GM23338 (cell line): ENCODE results near the gene BMPR2. TPM values are rescaled to one million over a fixed set of nuclear protein-coding genes. Genes with fewer than 3 reads are reported as not detected.

ENCODE experiments used
- ATAC-seq: fragments of 200-7000 bp; cut with Tn5 transposase; 3 replicates; pipeline ENCODE4 v1.9.1; 2020
- DNase-seq: peaks from one replicate; pipeline ENCODE4 v3.0.0-alpha.2; 2015; ENCODE audit warnings: low spot score
- H2AFZ ChIP-seq: fragments of 200-600 bp; sonication (generic); 2 replicates; pipeline ENCODE4 v1.8.0; 2016; ENCODE audit warnings: antibody characterized with exemption, mild to moderate bottlenecking, moderate library complexity
- H3F3A ChIP-seq: fragments of 200-600 bp; sonication (generic); replicated peaks from 2 replicates; pipeline ENCODE4 v1.8.0; 2017; ENCODE audit warnings: antibody characterized with exemption, mixed run types, low read depth
- H3K27ac ChIP-seq: fragments of 200-600 bp; sonication (generic); 2 replicates; pipeline ENCODE4 v1.6.1; 2016; ENCODE audit warnings: low read depth
- H3K27me3 ChIP-seq: fragments of 200-600 bp; sonication (generic); 2 replicates; pipeline ENCODE4 v1.8.0; 2016; ENCODE audit warnings: mild to moderate bottlenecking, mixed run types, moderate library complexity; ENCODE audit not compliant: insufficient read depth
- H3K36me3 ChIP-seq: fragments of 200-600 bp; sonication (generic); 2 replicates; pipeline ENCODE4 v1.8.0; 2016; ENCODE audit warnings: mild to moderate bottlenecking; ENCODE audit not compliant: insufficient read depth
- H3K4me1 ChIP-seq: fragments of 200-600 bp; sonication (generic); 2 replicates; pipeline ENCODE4 v1.8.0; 2016; ENCODE audit warnings: mild to moderate bottlenecking, moderate library complexity; ENCODE audit not compliant: insufficient read depth
- H3K4me2 ChIP-seq: fragments of 200-600 bp; sonication (generic); 2 replicates; pipeline ENCODE4 v1.7.1; 2017; ENCODE audit warnings: mixed run types
- H3K4me3 ChIP-seq: fragments of 200-600 bp; sonication (generic); 2 replicates; pipeline ENCODE4 v1.6.1; 2016; ENCODE audit warnings: mixed run types
- H3K79me2 ChIP-seq: fragments of 200-600 bp; sonication (generic); replicated peaks from 2 replicates; pipeline ENCODE4 v1.8.0; 2017; ENCODE audit warnings: mild to moderate bottlenecking; ENCODE audit not compliant: insufficient read depth
- H3K9me2 ChIP-seq: fragments of 200-600 bp; sonication (generic); 2 replicates; pipeline ENCODE4 v1.8.0; 2017; ENCODE audit not compliant: insufficient read depth
- H4K20me1 ChIP-seq: fragments of 200-600 bp; sonication (generic); replicated peaks from 2 replicates; pipeline ENCODE4 v1.8.0; 2017; ENCODE audit warnings: mild to moderate bottlenecking; ENCODE audit not compliant: insufficient read depth
- H3K27ac Mint-ChIP-seq: 2 replicates; pipeline ENCODE4 v1.8.0; 2020; ENCODE audit warnings: inconsistent platforms, mild to moderate bottlenecking, moderate library complexity, mixed read lengths
- H3K27me3 Mint-ChIP-seq: 3 replicates; pipeline ENCODE4 v1.8.0; 2022; ENCODE audit warnings: low read depth, mild to moderate bottlenecking, moderate library complexity, mixed read lengths, inconsistent platforms; ENCODE audit not compliant: insufficient read depth, poor library complexity
- H3K36me3 Mint-ChIP-seq: 3 replicates; pipeline ENCODE4 v1.8.0; 2021; ENCODE audit warnings: low read depth, mild to moderate bottlenecking, inconsistent platforms, moderate library complexity, mixed read lengths
- H3K4me1 Mint-ChIP-seq: 3 replicates; pipeline ENCODE4 v1.8.0; 2020; ENCODE audit warnings: mild to moderate bottlenecking, inconsistent platforms, mixed read lengths
- H3K4me3 Mint-ChIP-seq: 3 replicates; pipeline ENCODE4 v1.8.0; 2021; ENCODE audit warnings: moderate library complexity, mild to moderate bottlenecking, inconsistent platforms, mixed read lengths
- H3K9me3 Mint-ChIP-seq: 3 replicates; pipeline ENCODE4 v1.8.0; 2020; ENCODE audit warnings: moderate library complexity, mild to moderate bottlenecking, inconsistent platforms, mixed read lengths
- CREB1 ChIP-seq: fragments of 250-450 bp; sonication (Bioruptor Pico); IDR thresholded peaks from 2 replicates; pipeline ENCODE4 v1.5.0; 2020; ENCODE audit warnings: low read depth, mild to moderate bottlenecking, moderate library complexity
- EZH2 ChIP-seq: fragments of 200-600 bp; sonication (generic); IDR thresholded peaks from one replicate; pipeline ENCODE4 v1.8.0; 2017; ENCODE audit warnings: antibody characterized with exemption, mild to moderate bottlenecking, low read depth; ENCODE audit not compliant: unreplicated experiment
- EZH2phosphoT487 ChIP-seq: fragments of 200-600 bp; sonication (generic); IDR thresholded peaks from one replicate; pipeline ENCODE4 v1.8.1; 2018; ENCODE audit warnings: antibody characterized with exemption; ENCODE audit not compliant: unreplicated experiment
- JUNB ChIP-seq: IDR thresholded peaks from one replicate; pipeline ENCODE4 v1.6.1; 2016; ENCODE audit warnings: antibody characterized with exemption; ENCODE audit not compliant: unreplicated experiment
- NANOG ChIP-seq: IDR thresholded peaks from 2 replicates; pipeline ENCODE4 v1.6.1; 2016; ENCODE audit warnings: antibody characterized with exemption, borderline replicate concordance
- POLR2AphosphoS5 ChIP-seq: IDR thresholded peaks from 2 replicates; pipeline ENCODE4 v1.6.1; 2016; ENCODE audit warnings: antibody characterized with exemption, low read depth
- STAT1 ChIP-seq: IDR thresholded peaks from one replicate; pipeline ENCODE4 v1.6.1; 2016; ENCODE audit warnings: antibody characterized with exemption; ENCODE audit not compliant: unreplicated experiment
- ZNF114 ChIP-seq: fragments of 250-450 bp; sonication (Bioruptor Pico); IDR thresholded peaks from 2 replicates; pipeline ENCODE4 v1.5.0; 2020; ENCODE audit warnings: mild to moderate bottlenecking, moderate library complexity
- ZNF331 ChIP-seq: fragments of 250-450 bp; sonication (Bioruptor Pico); IDR thresholded peaks from 2 replicates; pipeline ENCODE4 v1.5.0; 2020; ENCODE audit warnings: low read depth, mild to moderate bottlenecking, moderate library complexity
- polyA plus RNA-seq: library from polyadenylated mRNA; unstranded; fragments of >200 nt; fragmentation: Nextera tagmentation; extraction: Ambion mirVana; gene quantifications from 2 replicates; pipeline ENCODE4 v1.2.1, GENCODE V29; 2016
- total RNA-seq: library from RNA; depleted of rRNA; stranded (reverse); fragments of >200 nt; shearing (Covaris generic); gene quantifications from 2 replicates; pipeline ENCODE4 v1.2.3, GENCODE V29; 2014
- TF ChIP-seq, protein P1 (sequence below): IDR thresholded peaks from 2 replicates; pipeline ENCODE4 v1.6.1; 2016; ENCODE audit warnings: antibody characterized with exemption
- TF ChIP-seq, protein P2 (sequence below), 2 experiments: fragments of 200-600 bp in 1 of 2; sonication (generic) in 1 of 2; conservative IDR thresholded peaks; 2 replicates each; pipeline versions ENCODE4 v1.5.1 to v1.6.1; 2016 to 2017; ENCODE audit warnings: antibody characterized with exemption in 2 of 2, low read depth in 2 of 2, mild to moderate bottlenecking in 2 of 2, moderate library complexity in 1 of 2
- TF ChIP-seq, protein P3 (sequence below): IDR thresholded peaks from one replicate; pipeline ENCODE4 v1.6.1; 2018; ENCODE audit warnings: antibody characterized with exemption; ENCODE audit not compliant: unreplicated experiment
- TF ChIP-seq, protein P4 (sequence below): fragments of 250-450 bp; sonication (Bioruptor Pico); IDR thresholded peaks from 2 replicates; pipeline ENCODE4 v1.5.0; 2020; ENCODE audit warnings: mild to moderate bottlenecking, moderate library complexity

BMPR2 gene
- total and polyA plus RNA-seq, 2 experiments from 2014 or later = 6.7 to 21.6 TPM

GRCh38 chr2:202542142-202542541, 166.0 kb downstream of the BMPR2 start:
- H3K27ac Mint-ChIP-seq = no peak overlapping the region
- no peak overlapping the region for H3K4me2 ChIP-seq

More at GRCh38 chr2:202542142-202542541, 166.0 kb downstream of the BMPR2 start:
- Histone ChIP-seq H3K4me1 (peaks cover 6% of the 10 kb centered on the region; the same call in 1 of the 2 replicates), H3F3A (no peaks in the 10 kb centered on the region), H3K4me3 (no peak overlapping the region), H3K36me3 (no peaks in the 10 kb centered on the region), H2AFZ (no peak overlapping the region), H3K27me3 (no peaks in the 10 kb centered on the region), H3K79me2 (no peaks in the 10 kb centered on the region), H4K20me1 (no peaks in the 10 kb centered on the region), H3K27ac (no peak overlapping the region), H3K9me2 (no peaks in the 10 kb centered on the region)
- TF ChIP-seq JUNB = no peak
- TF ChIP-seq, protein P1, sequence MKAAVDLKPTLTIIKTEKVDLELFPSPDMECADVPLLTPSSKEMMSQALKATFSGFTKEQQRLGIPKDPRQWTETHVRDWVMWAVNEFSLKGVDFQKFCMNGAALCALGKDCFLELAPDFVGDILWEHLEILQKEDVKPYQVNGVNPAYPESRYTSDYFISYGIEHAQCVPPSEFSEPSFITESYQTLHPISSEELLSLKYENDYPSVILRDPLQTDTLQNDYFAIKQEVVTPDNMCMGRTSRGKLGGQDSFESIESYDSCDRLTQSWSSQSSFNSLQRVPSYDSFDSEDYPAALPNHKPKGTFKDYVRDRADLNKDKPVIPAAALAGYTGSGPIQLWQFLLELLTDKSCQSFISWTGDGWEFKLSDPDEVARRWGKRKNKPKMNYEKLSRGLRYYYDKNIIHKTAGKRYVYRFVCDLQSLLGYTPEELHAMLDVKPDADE = no peak
- no peak for TF ChIP-seq CREB1
- TF ChIP-seq, protein P2, sequence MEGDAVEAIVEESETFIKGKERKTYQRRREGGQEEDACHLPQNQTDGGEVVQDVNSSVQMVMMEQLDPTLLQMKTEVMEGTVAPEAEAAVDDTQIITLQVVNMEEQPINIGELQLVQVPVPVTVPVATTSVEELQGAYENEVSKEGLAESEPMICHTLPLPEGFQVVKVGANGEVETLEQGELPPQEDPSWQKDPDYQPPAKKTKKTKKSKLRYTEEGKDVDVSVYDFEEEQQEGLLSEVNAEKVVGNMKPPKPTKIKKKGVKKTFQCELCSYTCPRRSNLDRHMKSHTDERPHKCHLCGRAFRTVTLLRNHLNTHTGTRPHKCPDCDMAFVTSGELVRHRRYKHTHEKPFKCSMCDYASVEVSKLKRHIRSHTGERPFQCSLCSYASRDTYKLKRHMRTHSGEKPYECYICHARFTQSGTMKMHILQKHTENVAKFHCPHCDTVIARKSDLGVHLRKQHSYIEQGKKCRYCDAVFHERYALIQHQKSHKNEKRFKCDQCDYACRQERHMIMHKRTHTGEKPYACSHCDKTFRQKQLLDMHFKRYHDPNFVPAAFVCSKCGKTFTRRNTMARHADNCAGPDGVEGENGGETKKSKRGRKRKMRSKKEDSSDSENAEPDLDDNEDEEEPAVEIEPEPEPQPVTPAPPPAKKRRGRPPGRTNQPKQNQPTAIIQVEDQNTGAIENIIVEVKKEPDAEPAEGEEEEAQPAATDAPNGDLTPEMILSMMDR (conservative IDR thresholded peaks at IDR 0.05; ENCODE audit: low read depth in 2 of 2) = no peak
- TF ChIP-seq NANOG = no peak
- TF ChIP-seq, protein P3, sequence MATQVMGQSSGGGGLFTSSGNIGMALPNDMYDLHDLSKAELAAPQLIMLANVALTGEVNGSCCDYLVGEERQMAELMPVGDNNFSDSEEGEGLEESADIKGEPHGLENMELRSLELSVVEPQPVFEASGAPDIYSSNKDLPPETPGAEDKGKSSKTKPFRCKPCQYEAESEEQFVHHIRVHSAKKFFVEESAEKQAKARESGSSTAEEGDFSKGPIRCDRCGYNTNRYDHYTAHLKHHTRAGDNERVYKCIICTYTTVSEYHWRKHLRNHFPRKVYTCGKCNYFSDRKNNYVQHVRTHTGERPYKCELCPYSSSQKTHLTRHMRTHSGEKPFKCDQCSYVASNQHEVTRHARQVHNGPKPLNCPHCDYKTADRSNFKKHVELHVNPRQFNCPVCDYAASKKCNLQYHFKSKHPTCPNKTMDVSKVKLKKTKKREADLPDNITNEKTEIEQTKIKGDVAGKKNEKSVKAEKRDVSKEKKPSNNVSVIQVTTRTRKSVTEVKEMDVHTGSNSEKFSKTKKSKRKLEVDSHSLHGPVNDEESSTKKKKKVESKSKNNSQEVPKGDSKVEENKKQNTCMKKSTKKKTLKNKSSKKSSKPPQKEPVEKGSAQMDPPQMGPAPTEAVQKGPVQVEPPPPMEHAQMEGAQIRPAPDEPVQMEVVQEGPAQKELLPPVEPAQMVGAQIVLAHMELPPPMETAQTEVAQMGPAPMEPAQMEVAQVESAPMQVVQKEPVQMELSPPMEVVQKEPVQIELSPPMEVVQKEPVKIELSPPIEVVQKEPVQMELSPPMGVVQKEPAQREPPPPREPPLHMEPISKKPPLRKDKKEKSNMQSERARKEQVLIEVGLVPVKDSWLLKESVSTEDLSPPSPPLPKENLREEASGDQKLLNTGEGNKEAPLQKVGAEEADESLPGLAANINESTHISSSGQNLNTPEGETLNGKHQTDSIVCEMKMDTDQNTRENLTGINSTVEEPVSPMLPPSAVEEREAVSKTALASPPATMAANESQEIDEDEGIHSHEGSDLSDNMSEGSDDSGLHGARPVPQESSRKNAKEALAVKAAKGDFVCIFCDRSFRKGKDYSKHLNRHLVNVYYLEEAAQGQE = no peak
- no peak for TF ChIP-seq POLR2AphosphoS5
- no peak for TF ChIP-seq STAT1
- TF ChIP-seq ZNF114 (CRISPR knock-in tag) = no peak
- TF ChIP-seq EZH2phosphoT487 = no peak
- TF ChIP-seq, protein P4, sequence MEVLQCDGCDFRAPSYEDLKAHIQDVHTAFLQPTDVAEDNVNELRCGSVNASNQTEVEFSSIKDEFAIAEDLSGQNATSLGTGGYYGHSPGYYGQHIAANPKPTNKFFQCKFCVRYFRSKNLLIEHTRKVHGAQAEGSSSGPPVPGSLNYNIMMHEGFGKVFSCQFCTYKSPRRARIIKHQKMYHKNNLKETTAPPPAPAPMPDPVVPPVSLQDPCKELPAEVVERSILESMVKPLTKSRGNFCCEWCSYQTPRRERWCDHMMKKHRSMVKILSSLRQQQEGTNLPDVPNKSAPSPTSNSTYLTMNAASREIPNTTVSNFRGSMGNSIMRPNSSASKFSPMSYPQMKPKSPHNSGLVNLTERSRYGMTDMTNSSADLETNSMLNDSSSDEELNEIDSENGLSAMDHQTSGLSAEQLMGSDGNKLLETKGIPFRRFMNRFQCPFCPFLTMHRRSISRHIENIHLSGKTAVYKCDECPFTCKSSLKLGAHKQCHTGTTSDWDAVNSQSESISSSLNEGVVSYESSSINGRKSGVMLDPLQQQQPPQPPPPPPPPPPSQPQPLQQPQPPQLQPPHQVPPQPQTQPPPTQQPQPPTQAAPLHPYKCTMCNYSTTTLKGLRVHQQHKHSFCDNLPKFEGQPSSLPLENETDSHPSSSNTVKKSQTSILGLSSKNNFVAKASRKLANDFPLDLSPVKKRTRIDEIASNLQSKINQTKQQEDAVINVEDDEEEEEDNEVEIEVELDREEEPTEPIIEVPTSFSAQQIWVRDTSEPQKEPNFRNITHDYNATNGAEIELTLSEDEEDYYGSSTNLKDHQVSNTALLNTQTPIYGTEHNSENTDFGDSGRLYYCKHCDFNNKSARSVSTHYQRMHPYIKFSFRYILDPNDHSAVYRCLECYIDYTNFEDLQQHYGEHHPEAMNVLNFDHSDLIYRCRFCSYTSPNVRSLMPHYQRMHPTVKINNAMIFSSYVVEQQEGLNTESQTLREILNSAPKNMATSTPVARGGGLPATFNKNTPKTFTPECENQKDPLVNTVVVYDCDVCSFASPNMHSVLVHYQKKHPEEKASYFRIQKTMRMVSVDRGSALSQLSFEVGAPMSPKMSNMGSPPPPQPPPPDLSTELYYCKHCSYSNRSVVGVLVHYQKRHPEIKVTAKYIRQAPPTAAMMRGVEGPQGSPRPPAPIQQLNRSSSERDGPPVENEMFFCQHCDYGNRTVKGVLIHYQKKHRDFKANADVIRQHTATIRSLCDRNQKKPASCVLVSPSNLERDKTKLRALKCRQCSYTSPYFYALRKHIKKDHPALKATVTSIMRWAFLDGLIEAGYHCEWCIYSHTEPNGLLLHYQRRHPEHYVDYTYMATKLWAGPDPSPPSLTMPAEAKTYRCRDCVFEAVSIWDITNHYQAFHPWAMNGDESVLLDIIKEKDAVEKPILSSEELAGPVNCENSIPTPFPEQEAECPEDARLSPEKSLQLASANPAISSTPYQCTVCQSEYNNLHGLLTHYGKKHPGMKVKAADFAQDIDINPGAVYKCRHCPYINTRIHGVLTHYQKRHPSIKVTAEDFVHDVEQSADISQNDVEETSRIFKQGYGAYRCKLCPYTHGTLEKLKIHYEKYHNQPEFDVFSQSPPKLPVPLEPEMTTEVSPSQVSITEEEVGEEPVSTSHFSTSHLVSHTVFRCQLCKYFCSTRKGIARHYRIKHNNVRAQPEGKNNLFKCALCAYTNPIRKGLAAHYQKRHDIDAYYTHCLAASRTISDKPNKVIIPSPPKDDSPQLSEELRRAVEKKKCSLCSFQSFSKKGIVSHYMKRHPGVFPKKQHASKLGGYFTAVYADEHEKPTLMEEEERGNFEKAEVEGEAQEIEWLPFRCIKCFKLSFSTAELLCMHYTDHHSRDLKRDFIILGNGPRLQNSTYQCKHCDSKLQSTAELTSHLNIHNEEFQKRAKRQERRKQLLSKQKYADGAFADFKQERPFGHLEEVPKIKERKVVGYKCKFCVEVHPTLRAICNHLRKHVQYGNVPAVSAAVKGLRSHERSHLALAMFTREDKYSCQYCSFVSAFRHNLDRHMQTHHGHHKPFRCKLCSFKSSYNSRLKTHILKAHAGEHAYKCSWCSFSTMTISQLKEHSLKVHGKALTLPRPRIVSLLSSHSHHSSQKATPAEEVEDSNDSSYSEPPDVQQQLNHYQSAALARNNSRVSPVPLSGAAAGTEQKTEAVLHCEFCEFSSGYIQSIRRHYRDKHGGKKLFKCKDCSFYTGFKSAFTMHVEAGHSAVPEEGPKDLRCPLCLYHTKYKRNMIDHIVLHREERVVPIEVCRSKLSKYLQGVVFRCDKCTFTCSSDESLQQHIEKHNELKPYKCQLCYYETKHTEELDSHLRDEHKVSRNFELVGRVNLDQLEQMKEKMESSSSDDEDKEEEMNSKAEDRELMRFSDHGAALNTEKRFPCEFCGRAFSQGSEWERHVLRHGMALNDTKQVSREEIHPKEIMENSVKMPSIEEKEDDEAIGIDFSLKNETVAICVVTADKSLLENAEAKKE (CRISPR knock-in tag) = no peak
- no peak for TF ChIP-seq ZNF331 (CRISPR knock-in tag)
- TF ChIP-seq EZH2 = no peak
- H3K27me3 Mint-ChIP-seq = no peaks in the 10 kb centered on the region
- H3K4me1 Mint-ChIP-seq = peaks cover 20% of the 10 kb centered on the region
- no peak overlapping the region for H3K4me3 Mint-ChIP-seq
- ATAC-seq (no peak), DNase-seq (no peak)
- no peaks in the 10 kb centered on the region for H3K9me3 Mint-ChIP-seq
- H3K36me3 Mint-ChIP-seq = no peaks in the 10 kb centered on the region; the same call in 2 of the 3 replicates
